GM12873 (cell line): ENCODE measurements around the gene ALK.

Source experiments
- CTCF ChIP-seq: IDR thresholded peaks from 2 replicates; pipeline ENCODE4 v1.5.1; 2012; ENCODE audit warnings: low read depth, mild to moderate bottlenecking, moderate library complexity, low read length, control low read depth; ENCODE audit not compliant: insufficient read depth; ENCODE audit errors: missing control alignments

Gene ALK

DNA sequence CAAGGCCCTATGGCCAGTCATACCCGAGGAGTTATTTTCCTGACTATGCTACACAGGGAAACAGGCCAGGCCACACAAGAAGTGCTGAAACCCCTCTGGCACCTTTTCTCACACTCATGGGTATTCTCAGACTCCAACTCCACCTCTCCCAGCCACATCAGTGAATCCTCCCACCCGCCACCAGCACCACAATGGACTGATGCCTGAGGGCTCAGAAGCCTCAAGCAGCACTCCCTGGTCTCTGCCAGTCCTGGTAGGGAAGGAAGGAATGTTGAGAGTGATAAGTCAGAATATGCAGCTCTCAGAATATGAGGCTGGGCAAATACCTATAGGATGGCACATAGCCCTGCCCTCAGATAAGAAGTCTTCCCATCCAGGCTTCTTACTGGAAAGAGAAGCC lies 391.1 kb downstream of the ALK start:
- no peak for TF ChIP-seq CTCF

DNA sequence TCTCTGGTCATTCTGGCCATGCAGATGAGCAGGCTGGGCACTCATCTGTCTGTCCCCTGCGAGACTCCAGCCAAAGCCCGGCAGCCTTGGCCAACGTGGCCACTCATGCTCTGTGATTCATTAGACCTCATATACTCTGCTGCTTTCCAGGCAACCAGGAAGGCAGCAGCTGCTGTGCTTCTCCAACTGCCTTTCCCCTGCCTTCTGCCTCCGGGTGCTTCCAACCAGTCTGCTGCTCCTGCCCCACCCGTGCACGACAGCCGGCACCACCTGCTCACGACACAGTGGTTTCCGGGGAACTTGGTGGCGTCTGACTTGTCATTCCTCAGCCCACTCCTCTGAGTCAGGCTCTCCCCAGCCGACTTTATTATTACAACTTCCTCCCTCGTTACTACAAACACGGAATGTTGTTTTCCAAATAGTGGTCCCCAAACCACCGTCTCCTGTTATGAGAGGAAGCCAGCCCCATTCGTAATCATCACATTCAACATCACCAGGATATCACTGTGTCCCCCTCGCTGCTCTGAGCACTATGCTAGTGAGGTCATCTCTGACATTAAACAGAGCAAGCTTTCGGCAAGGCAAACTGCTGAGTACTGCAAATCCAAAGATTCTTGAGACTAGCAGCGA lies 392.4 kb downstream of the ALK start:
- no peak for TF ChIP-seq CTCF

DNA sequence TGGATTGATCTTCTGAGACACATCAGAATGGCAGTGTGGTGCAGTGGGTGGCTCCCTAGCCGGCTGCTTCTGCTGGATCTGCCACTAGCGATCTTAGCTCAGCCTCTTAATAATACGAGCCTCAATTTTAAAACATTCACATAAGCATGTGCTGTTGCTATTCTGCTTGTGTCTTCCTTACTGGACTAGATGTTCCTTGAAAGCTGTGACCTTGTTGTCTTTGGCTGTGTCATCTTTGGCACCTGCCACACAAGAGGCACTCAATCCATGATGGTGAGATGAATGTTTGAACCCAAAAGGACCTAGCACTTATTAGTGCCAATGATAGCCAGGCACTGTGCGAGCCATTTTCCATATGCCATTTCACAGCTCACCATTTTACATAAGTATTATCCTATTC lies 393.0 kb downstream of the ALK start:
- no peak for TF ChIP-seq CTCF

- TF ChIP-seq CTCF, result no peak
Measured at GRCh38 chr2:29527947-29528346, 393.4 kb downstream of the ALK start.

DNA sequence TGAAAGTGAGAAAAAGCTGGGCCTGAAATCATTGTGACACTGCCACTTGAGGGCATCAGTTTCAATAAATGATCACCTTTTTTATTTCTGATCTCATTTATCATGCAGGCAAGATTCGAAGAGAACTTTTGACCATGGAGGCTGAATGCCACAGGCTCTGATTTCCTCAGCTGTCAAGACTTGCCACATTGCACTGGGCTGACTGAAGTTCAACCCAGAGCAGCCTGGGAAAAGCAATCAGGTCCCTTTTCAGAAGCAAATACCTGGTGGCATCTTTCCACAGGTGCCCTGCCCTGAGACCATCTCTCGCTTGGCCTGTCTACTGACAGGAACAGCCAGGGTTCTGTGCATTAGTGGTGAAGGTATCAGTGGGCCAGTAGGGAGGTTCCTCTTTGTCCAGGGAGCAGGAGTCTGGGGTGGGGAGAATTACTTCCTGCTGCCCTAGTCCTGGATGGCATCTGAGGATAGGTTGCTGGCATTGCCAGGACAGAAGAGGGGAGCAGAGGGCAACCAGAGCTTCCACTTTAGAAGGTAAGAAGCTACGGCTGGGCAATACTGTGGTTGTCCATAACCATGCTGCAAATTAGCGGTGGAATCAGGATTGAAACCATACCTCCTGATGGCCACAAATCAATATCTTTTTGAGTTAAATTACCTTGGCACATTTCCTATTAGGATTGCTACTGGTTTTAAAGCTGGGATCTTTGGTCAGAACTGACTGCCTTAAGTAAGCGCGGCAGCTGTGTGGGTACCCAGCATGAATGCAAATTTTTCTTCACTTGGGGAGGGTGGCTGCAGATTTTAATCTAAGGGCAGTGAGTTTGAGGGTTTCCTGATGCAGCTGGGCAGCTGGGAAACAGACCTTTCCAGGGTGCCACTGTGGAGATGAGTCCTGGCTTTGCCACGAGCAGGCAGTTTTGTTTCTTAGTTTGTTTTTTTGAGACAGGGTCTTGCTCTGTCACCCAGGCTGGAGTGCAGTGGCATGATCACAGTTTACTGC lies 394.5 kb downstream of the ALK start:
- no peak for TF ChIP-seq CTCF

DNA sequence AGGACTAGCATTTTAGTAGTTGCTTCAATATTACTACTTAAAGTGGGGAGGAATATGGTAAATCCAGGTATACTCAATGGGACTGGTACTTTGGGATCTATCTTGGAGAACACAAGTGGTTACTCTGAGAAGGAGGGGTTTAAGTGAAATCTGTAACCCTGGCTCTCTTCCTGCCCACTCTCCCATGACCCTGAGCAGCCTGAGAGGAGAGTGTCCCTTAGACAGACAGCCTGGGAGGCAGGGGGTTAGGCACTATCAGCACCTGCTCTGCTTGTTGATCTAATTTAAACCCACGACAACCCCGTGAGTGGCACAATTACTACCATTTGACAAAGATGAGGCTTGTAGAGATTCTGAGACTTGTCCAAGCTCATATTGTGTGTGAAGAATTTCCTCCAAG lies 395.5 kb downstream of the ALK start:
- TF ChIP-seq CTCF, result no peak

GRCh38 chr2:29524652-29525051 lies 396.7 kb downstream of the ALK start:
- no peak for TF ChIP-seq CTCF
